ENCODE results near the gene LMO7.

LMO7 gene

GRCh38 chr13:75826391-75826790, 190.3 kb downstream of the LMO7 start:
- H2AK5ac ChIP-seq (ENCODE audit: low read length, severe bottlenecking) = no peak overlapping the region
- H3K27ac ChIP-seq (ENCODE audit: low read length, poor library complexity, severe bottlenecking) = no peak overlapping the region
- peaks cover 25% of the 10 kb centered on the region for H3K79me1 ChIP-seq (replicated peaks; ENCODE audit: low read length, poor library complexity, severe bottlenecking)
- H2BK120ac ChIP-seq (ENCODE audit: low read depth, low read length) = no peak overlapping the region
- no peak overlapping the region for H2AFZ ChIP-seq (ENCODE audit: low read depth, low read length)
- peaks cover 11 to 50% of the 10 kb centered on the region in 2 experiments for H3K36me3 ChIP-seq (ENCODE audit: control insufficient read depth in 1 of 2, insufficient read depth in 2 of 2, low read depth in 1 of 2, low read length in 2 of 2)
- no peak overlapping the region for H4K91ac ChIP-seq (ENCODE audit: low read length)
- H3K4me1 ChIP-seq (ENCODE audit: control insufficient read depth, insufficient read depth, low read depth, low read length) = no peaks in the 10 kb centered on the region
- H3K4me2 ChIP-seq (ENCODE audit: low read length, poor library complexity, severe bottlenecking) = no peak overlapping the region
- no peak overlapping the region for H3K4ac ChIP-seq (ENCODE audit: low read depth in 1 of 2, low read length in 2 of 2)
- no peak overlapping the region for H3K18ac ChIP-seq (ENCODE audit: low read depth in 1 of 2, low read length in 2 of 2)
- H2BK15ac ChIP-seq (ENCODE audit: low read depth, poor library complexity, severe bottlenecking) = no peak overlapping the region
- 99% methylated on average over 5 of the region's 5 CpGs for WGBS
- no peak overlapping the region for H3K9ac ChIP-seq (ENCODE audit: low read length)
- no peak overlapping the region for H2BK12ac ChIP-seq (ENCODE audit: low read length in 2 of 2)
- no peak overlapping the region for H3K14ac ChIP-seq (ENCODE audit: low read length in 2 of 2)
- no peak overlapping the region for H3K4me3 ChIP-seq (ENCODE audit: insufficient read depth in 1 of 2, low read depth in 1 of 2, low read length in 2 of 2)
- no peaks in the 10 kb centered on the region for H3K27me3 ChIP-seq (ENCODE audit: control insufficient read depth in 1 of 2, insufficient read depth in 1 of 2, low read length in 2 of 2)
- no peaks in the 10 kb centered on the region for H3K9me3 ChIP-seq (ENCODE audit: control insufficient read depth, low read length)
- H3K23ac ChIP-seq (ENCODE audit: low read length in 2 of 2) = no peak overlapping the region
- no peak overlapping the region for H4K8ac ChIP-seq (ENCODE audit: low read length)
- DNase-seq = no peak
- no peak overlapping the region for H2BK5ac ChIP-seq (ENCODE audit: low read depth, low read length, poor library complexity, severe bottlenecking)

- H3K9ac ChIP-seq (ENCODE audit: low read length) = no peak overlapping the region
- no peaks in the 10 kb centered on the region for H3K4me1 ChIP-seq (ENCODE audit: control insufficient read depth, insufficient read depth, low read depth, low read length)
- WGBS = no CpG with 5 or more reads among the region's 1 CpG
- H2AFZ ChIP-seq (ENCODE audit: low read depth, low read length) = no peak overlapping the region
- no peak overlapping the region for H2BK15ac ChIP-seq (ENCODE audit: low read depth, poor library complexity, severe bottlenecking)
- H3K27ac ChIP-seq (ENCODE audit: low read length, poor library complexity, severe bottlenecking) = no peak overlapping the region
- H3K4me3 ChIP-seq (ENCODE audit: insufficient read depth in 1 of 2, low read depth in 1 of 2, low read length in 2 of 2) = no peak overlapping the region
- no peak overlapping the region for H3K4ac ChIP-seq (ENCODE audit: low read depth in 1 of 2, low read length in 2 of 2)
- H3K79me1 ChIP-seq (replicated peaks; ENCODE audit: low read length, poor library complexity, severe bottlenecking) = peaks cover 26% of the 10 kb centered on the region
- H4K8ac ChIP-seq (ENCODE audit: low read length) = no peak overlapping the region
- H3K9me3 ChIP-seq (ENCODE audit: control insufficient read depth, low read length) = no peaks in the 10 kb centered on the region
- no peak overlapping the region for H2BK12ac ChIP-seq (ENCODE audit: low read length in 2 of 2)
- H3K27me3 ChIP-seq (ENCODE audit: control insufficient read depth in 1 of 2, insufficient read depth in 1 of 2, low read length in 2 of 2) = no peaks in the 10 kb centered on the region
- H4K91ac ChIP-seq (ENCODE audit: low read length) = no peak overlapping the region
- peaks cover 10 to 41% of the 10 kb centered on the region in 2 experiments for H3K36me3 ChIP-seq (ENCODE audit: control insufficient read depth in 1 of 2, insufficient read depth in 2 of 2, low read depth in 1 of 2, low read length in 2 of 2)
- H3K14ac ChIP-seq (ENCODE audit: low read length in 2 of 2) = no peak overlapping the region
- H2BK120ac ChIP-seq (ENCODE audit: low read depth, low read length) = no peak overlapping the region
- no peak for DNase-seq
- H3K18ac ChIP-seq (ENCODE audit: low read depth in 1 of 2, low read length in 2 of 2) = no peak overlapping the region
- H3K4me2 ChIP-seq (ENCODE audit: low read length, poor library complexity, severe bottlenecking) = no peak overlapping the region
- no peak overlapping the region for H2BK5ac ChIP-seq (ENCODE audit: low read depth, low read length, poor library complexity, severe bottlenecking)
- no peak overlapping the region for H3K23ac ChIP-seq (ENCODE audit: low read length in 2 of 2)
- no peak overlapping the region for H2AK5ac ChIP-seq (ENCODE audit: low read length, severe bottlenecking)
Observed at GRCh38 chr13:75829830-75830229, 193.7 kb downstream of the LMO7 start.

- 100% methylated on average over 1 of the region's 1 CpG for WGBS
- no peak overlapping the region for H3K27ac ChIP-seq (ENCODE audit: low read length, poor library complexity, severe bottlenecking)
- H3K9ac ChIP-seq (ENCODE audit: low read length) = peak overlapping the region; percentile 54
- no peaks in the 10 kb centered on the region for H3K27me3 ChIP-seq (ENCODE audit: control insufficient read depth in 1 of 2, insufficient read depth in 1 of 2, low read length in 2 of 2)
- no peak overlapping the region for H3K4me3 ChIP-seq (ENCODE audit: insufficient read depth in 1 of 2, low read depth in 1 of 2, low read length in 2 of 2)
- H3K18ac ChIP-seq (ENCODE audit: low read depth in 1 of 2, low read length in 2 of 2) = no peak overlapping the region
- H2BK15ac ChIP-seq (ENCODE audit: low read depth, poor library complexity, severe bottlenecking) = no peak overlapping the region
- no peak overlapping the region for H2BK120ac ChIP-seq (ENCODE audit: low read depth, low read length)
- no peak overlapping the region for H2AFZ ChIP-seq (ENCODE audit: low read depth, low read length)
- H3K4me1 ChIP-seq (ENCODE audit: control insufficient read depth, insufficient read depth, low read depth, low read length) = no peaks in the 10 kb centered on the region
- H3K4ac ChIP-seq (ENCODE audit: low read depth in 1 of 2, low read length in 2 of 2) = no peak overlapping the region
- no peak overlapping the region for H4K91ac ChIP-seq (ENCODE audit: low read length)
- H3K79me1 ChIP-seq (replicated peaks; ENCODE audit: low read length, poor library complexity, severe bottlenecking) = peaks cover 24% of the 10 kb centered on the region
- DNase-seq = peak; percentile 46
- no peak overlapping the region for H3K4me2 ChIP-seq (ENCODE audit: low read length, poor library complexity, severe bottlenecking)
- no peak overlapping the region for H2BK12ac ChIP-seq (ENCODE audit: low read length in 2 of 2)
- no peaks in the 10 kb centered on the region for H3K9me3 ChIP-seq (ENCODE audit: control insufficient read depth, low read length)
- no peak overlapping the region for H4K8ac ChIP-seq (ENCODE audit: low read length)
- H3K14ac ChIP-seq (ENCODE audit: low read length in 2 of 2) = no peak overlapping the region
- H2AK5ac ChIP-seq (ENCODE audit: low read length, severe bottlenecking) = no peak overlapping the region
- peaks cover 10 to 39% of the 10 kb centered on the region in 2 experiments for H3K36me3 ChIP-seq (ENCODE audit: control insufficient read depth in 1 of 2, insufficient read depth in 2 of 2, low read depth in 1 of 2, low read length in 2 of 2)
- H3K23ac ChIP-seq (ENCODE audit: low read length in 2 of 2) = no peak overlapping the region
- H2BK5ac ChIP-seq (ENCODE audit: low read depth, low read length, poor library complexity, severe bottlenecking) = no peak overlapping the region
Observed at GRCh38 chr13:75830842-75831241, 194.7 kb downstream of the LMO7 start.

- Histone ChIP-seq H3K79me1 (replicated peaks; ENCODE audit: low read length, poor library complexity, severe bottlenecking) (peaks cover 21% of the 10 kb centered on the region), H2BK15ac (ENCODE audit: low read depth, poor library complexity, severe bottlenecking) (no peak overlapping the region), H3K14ac (ENCODE audit: low read length in 2 of 2) (peak overlapping the region in 1 of 2 experiments; percentile 77), H3K27ac (ENCODE audit: low read length, poor library complexity, severe bottlenecking) (no peak overlapping the region), H3K4me2 (ENCODE audit: low read length, poor library complexity, severe bottlenecking) (no peak overlapping the region), H3K9me3 (ENCODE audit: control insufficient read depth, low read length) (no peaks in the 10 kb centered on the region), H3K23ac (ENCODE audit: low read length in 2 of 2) (no peak overlapping the region), H3K4ac (ENCODE audit: low read depth in 1 of 2, low read length in 2 of 2) (no peak overlapping the region), H2AFZ (ENCODE audit: low read depth, low read length) (no peak overlapping the region), H2BK120ac (ENCODE audit: low read depth, low read length) (no peak overlapping the region), H4K91ac (ENCODE audit: low read length) (no peak overlapping the region), H4K8ac (ENCODE audit: low read length) (no peak overlapping the region), H3K4me3 (ENCODE audit: insufficient read depth in 1 of 2, low read depth in 1 of 2, low read length in 2 of 2) (no peak overlapping the region), H3K4me1 (ENCODE audit: control insufficient read depth, insufficient read depth, low read depth, low read length) (no peaks in the 10 kb centered on the region), H3K9ac (ENCODE audit: low read length) (peak overlapping the region; percentile 9), H3K27me3 (ENCODE audit: control insufficient read depth in 1 of 2, insufficient read depth in 1 of 2, low read length in 2 of 2) (no peaks in the 10 kb centered on the region), H3K18ac (ENCODE audit: low read depth in 1 of 2, low read length in 2 of 2) (no peak overlapping the region), H2BK5ac (ENCODE audit: low read depth, low read length, poor library complexity, severe bottlenecking) (no peak overlapping the region), H3K36me3 (ENCODE audit: control insufficient read depth in 1 of 2, insufficient read depth in 2 of 2, low read depth in 1 of 2, low read length in 2 of 2) (peaks cover 5 to 41% of the 10 kb centered on the region in 2 experiments), H2AK5ac (ENCODE audit: low read length, severe bottlenecking) (no peak overlapping the region), H2BK12ac (ENCODE audit: low read length in 2 of 2) (no peak overlapping the region)
- DNase-seq = no peak
Observed at GRCh38 chr13:75831389-75831788, 195.3 kb downstream of the LMO7 start.
